GM10266 (cell line): ENCODE measurements around the gene SLC1A2.
A peak's percentile ranks its signal among the peaks of the same experiment; 100 is the strongest.

ENCODE experiments used
- DNase-seq: peaks from one replicate; pipeline ENCODE4 v3.0.0; 2012; ENCODE audit errors: extremely low spot score
- CTCF ChIP-seq: IDR thresholded peaks from 2 replicates; pipeline ENCODE4 v1.5.1; 2012; ENCODE audit warnings: mild to moderate bottlenecking, low read depth; ENCODE audit not compliant: control insufficient read depth, insufficient read depth; ENCODE audit errors: missing control alignments

Gene SLC1A2

GRCh38 chr11:35308157-35308556, 111.2 kb downstream of the SLC1A2 start:
- TF ChIP-seq CTCF, result no peak
- no peak for DNase-seq

GRCh38 chr11:35307221-35307621, 112.1 kb downstream of the SLC1A2 start:
- no peak for DNase-seq

GRCh38 chr11:35305670-35306382, 113.5 kb downstream of the SLC1A2 start:
- DNase-seq, result peak; percentile 55
- peak; percentile 78 for TF ChIP-seq CTCF

More at GRCh38 chr11:35307221-35307621, 112.1 kb downstream of the SLC1A2 start:
- TF ChIP-seq CTCF, result no peak

GRCh38 chr11:35304900-35305460, 114.4 kb downstream of the SLC1A2 start:
- no peak for TF ChIP-seq CTCF
- DNase-seq, result no peak

- peak; percentile 17 for DNase-seq
- TF ChIP-seq CTCF, result no peak
Observed at GRCh38 chr11:35304386-35304775, 115.0 kb downstream of the SLC1A2 start.

- TF ChIP-seq CTCF, result no peak
- no peak for DNase-seq
Observed at GRCh38 chr11:35303596-35304385, 115.6 kb downstream of the SLC1A2 start.

GRCh38 chr11:35302398-35302797, 117.0 kb downstream of the SLC1A2 start:
- no peak for TF ChIP-seq CTCF

More at GRCh38 chr11:35302398-35302797, 117.0 kb downstream of the SLC1A2 start:
- DNase-seq, result no peak
